IMR-90 (cell line): ENCODE measurements around the gene ZFR. TPM values are rescaled to one million over a fixed set of nuclear protein-coding genes. Genes with fewer than 3 reads are reported as not detected.

Source experiments
- ATAC-seq: fragments of 200-7000 bp; cut with Tn5 transposase; 2 replicates; pipeline ENCODE4 v1.9.1; 2020; ENCODE audit warnings: low read depth, mild to moderate bottlenecking, moderate library complexity
- BruUV-seq: library from RNA; stranded (reverse); fragments of 400-500 nt; replicated peaks from 2 replicates; lab custom pipeline; 2021; lab: Mats Ljungman, UMichigan
- CTCF ChIA-PET: fragments of 300-600 bp; formaldehyde crosslinking; extraction: SDS; loops from one replicate; lab custom pipeline; 2021; ENCODE audit warnings: antibody characterized with exemption; lab: Yijun Ruan, JAX
- POLR2A ChIA-PET: fragments of 300-600 bp; sonication (Branson Sonifier 250); formaldehyde crosslinking; loops from one replicate; lab custom pipeline; 2022; ENCODE audit warnings: antibody characterized with exemption; ENCODE audit not compliant: unreplicated experiment; lab: Charles Lee
- DNase-seq: peaks from one replicate; pipeline ENCODE4 v3.0.0; 2013
- H2AFZ ChIP-seq: replicated peaks from 2 replicates; pipeline ENCODE3; 2013; ENCODE audit warnings: low read length, mild to moderate bottlenecking; ENCODE audit not compliant: poor library complexity
- H2AK5ac ChIP-seq: 2 replicates; pipeline ENCODE4 v1.6.1; 2013; ENCODE audit warnings: low read depth, low read length, inconsistent platforms
- H2AK9ac ChIP-seq: replicated peaks from 2 replicates; pipeline ENCODE3; 2013; ENCODE audit warnings: mild to moderate bottlenecking, low read depth, low read length, moderate library complexity; ENCODE audit not compliant: poor library complexity
- H2BK120ac ChIP-seq: 2 replicates; pipeline ENCODE4 v1.6.1; 2013; ENCODE audit warnings: low read depth, low read length, inconsistent platforms
- H2BK15ac ChIP-seq: 3 replicates; pipeline ENCODE4 v1.6.1; 2013; ENCODE audit warnings: low read depth, low read length, inconsistent platforms
- H2BK20ac ChIP-seq: 2 replicates; pipeline ENCODE4 v1.6.1; 2013; ENCODE audit warnings: low read depth, mild to moderate bottlenecking, inconsistent platforms, low read length, moderate library complexity
- H2BK5ac ChIP-seq: 2 replicates; pipeline ENCODE4 v1.6.1; 2013; ENCODE audit warnings: mild to moderate bottlenecking, low read depth, low read length, inconsistent platforms; ENCODE audit not compliant: poor library complexity, severe bottlenecking
- H3K14ac ChIP-seq: replicated peaks from 2 replicates; pipeline ENCODE4 v1.6.1; 2013; ENCODE audit warnings: low read depth, low read length, inconsistent platforms
- H3K18ac ChIP-seq: 2 replicates; pipeline ENCODE4 v1.6.1; 2013; ENCODE audit warnings: low read depth, low read length, control low read depth
- H3K23ac ChIP-seq: 2 replicates; pipeline ENCODE4 v1.6.1; 2013; ENCODE audit warnings: low read depth, low read length, inconsistent platforms
- H3K27ac ChIP-seq: 2 replicates; pipeline ENCODE4 v1.5.1; 2013; ENCODE audit warnings: mild to moderate bottlenecking, control low read depth, low read length; ENCODE audit not compliant: insufficient read depth
- H3K27me3 ChIP-seq: 2 replicates; pipeline ENCODE4 v1.6.1; 2013; ENCODE audit warnings: low read length; ENCODE audit not compliant: control insufficient read depth, insufficient read depth
- H3K36me3 ChIP-seq: 2 replicates; pipeline ENCODE4 v1.6.1; 2013; ENCODE audit warnings: low read length, mixed read lengths; ENCODE audit not compliant: control insufficient read depth, insufficient read depth
- H3K4ac ChIP-seq: 2 replicates; pipeline ENCODE4 v1.6.1; 2013; ENCODE audit warnings: low read depth, low read length, inconsistent platforms
- H3K4me1 ChIP-seq: 2 replicates; pipeline ENCODE4 v1.6.1; 2013; ENCODE audit warnings: low read length, mixed read lengths; ENCODE audit not compliant: control insufficient read depth, insufficient read depth
- H3K4me2 ChIP-seq: 2 replicates; pipeline ENCODE4 v1.6.1; 2013; ENCODE audit warnings: low read depth, mild to moderate bottlenecking, control low read depth, low read length, moderate library complexity
- H3K4me3 ChIP-seq: 2 replicates; pipeline ENCODE4 v1.5.1; 2013; ENCODE audit warnings: low read depth, mild to moderate bottlenecking, control low read depth, low read length, moderate library complexity; ENCODE audit not compliant: insufficient read depth
- H3K56ac ChIP-seq: 2 replicates; pipeline ENCODE4 v1.6.1; 2013; ENCODE audit warnings: low read length, inconsistent platforms; ENCODE audit not compliant: insufficient read depth; ENCODE audit errors: extremely low read depth
- H3K79me1 ChIP-seq, 2 experiments: 2 replicates each; pipeline ENCODE4 v1.6.1; 2013; ENCODE audit warnings: low read length in 2 of 2, inconsistent platforms in 1 of 2, low read depth in 1 of 2
- H3K9ac ChIP-seq: 2 replicates; pipeline ENCODE4 v1.6.1; 2013; ENCODE audit warnings: low read depth, low read length, control low read depth
- H3K9me1 ChIP-seq: 2 replicates; pipeline ENCODE4 v1.6.1; 2013; ENCODE audit warnings: low read length, inconsistent platforms; ENCODE audit not compliant: insufficient read depth
- H3K9me3 ChIP-seq: 2 replicates; pipeline ENCODE4 v1.6.1; 2013; ENCODE audit warnings: low read length; ENCODE audit not compliant: control insufficient read depth, insufficient read depth
- H4K20me1 ChIP-seq: 2 replicates; pipeline ENCODE4 v1.6.1; 2013; ENCODE audit warnings: low read length, inconsistent platforms; ENCODE audit not compliant: insufficient read depth
- H4K5ac ChIP-seq: 2 replicates; pipeline ENCODE4 v1.6.1; 2013; ENCODE audit warnings: mild to moderate bottlenecking, low read depth, low read length, control low read depth
- H4K8ac ChIP-seq, 2 experiments: 2 replicates each; pipeline ENCODE4 v1.6.1; 2013; ENCODE audit warnings: low read depth in 2 of 2, low read length in 2 of 2, control low read depth in 1 of 2, inconsistent platforms in 1 of 2
- H4K91ac ChIP-seq: 2 replicates; pipeline ENCODE4 v1.6.1; 2013; ENCODE audit warnings: low read depth, low read length, inconsistent platforms; ENCODE audit not compliant: insufficient read depth
- POLR2A ChIP-seq: IDR thresholded peaks from 2 replicates; pipeline ENCODE4 v1.6.1; 2012; ENCODE audit warnings: mild to moderate bottlenecking, low read depth, low read length
- RCOR1 ChIP-seq: IDR thresholded peaks from 2 replicates; pipeline ENCODE4 v1.6.1; 2012; ENCODE audit warnings: mild to moderate bottlenecking, low read length, improper control_type of control experiment; ENCODE audit not compliant: insufficient replicate concordance
- WGBS, 2 experiments: methylation state at CpG; one replicate each; pipeline versions ENCODE4 v1.1.5 to v1.1.7; 2013; ENCODE audit warnings: missing lambda C conversion rate in 2 of 2; ENCODE audit not compliant: insufficient read length in 1 of 2; ENCODE audit errors: extremely low coverage in 2 of 2; 5-methylcytosine and 5-hydroxymethylcytosine counted together
- dilution Hi-C: fragments of 300-500 bp; cut with HindIII; formaldehyde crosslinking; loops from one replicate; pipeline ENCODE4 v1.14.3; 2018; ENCODE audit warnings: low sequenced_read_pairs; ENCODE audit not compliant: unreplicated experiment
- in situ Hi-C: fragments of 300-500 bp; cut with MboI; formaldehyde crosslinking; loops from 3 replicates; pipeline ENCODE4 v1.14.3; 2019; ENCODE audit warnings: low sequenced_read_pairs, inconsistent platforms, mixed read lengths
- intact Hi-C: fragments of 100-400 bp; cut with micrococcal nuclease; formaldehyde crosslinking; loops from 2 replicates; pipeline ENCODE4 v1.10.0; 2022
- polyA plus RNA-seq, 3 experiments: library from polyadenylated mRNA; depleted of rRNA; stranded (reverse); fragments of >200 nt; gene quantifications; 2 replicates each; pipeline ENCODE4 v1.2.3, GENCODE V29; 2012; ENCODE audit warnings: low replicate concordance in 1 of 3
- total RNA-seq: library from RNA; depleted of rRNA; stranded (reverse); fragments of >200 nt; gene quantifications from 2 replicates; pipeline ENCODE4 v1.2.3, GENCODE V29; 2012

Gene ZFR
- total and polyA plus RNA-seq, 2 of the 4 experiments (the other 2 are of a cell fraction), result 30.4 to 81.4 TPM

GRCh38 chr5:32319392-32319791, 125.1 kb downstream of the ZFR start:
- 100% methylated on average over 3 of the region's 7 CpGs; no CpG with 5 or more reads in 1 of the 2 experiments for WGBS, 2 experiments
- POLR2A ChIA-PET, result no interaction called here

More at GRCh38 chr5:32319392-32319791, 125.1 kb downstream of the ZFR start:
- no peaks in the 10 kb centered on the region for H3K79me1 ChIP-seq
- CTCF ChIA-PET, result interaction anchor here (0.6 to 1.1 kb wide), 2 partner anchors 23 to 87 kb away, joined by 3 read pairs; no protein-coding TSS in a partner anchor
- no peak overlapping the region for H2BK120ac ChIP-seq
- H3K9me1 ChIP-seq, result no peaks in the 10 kb centered on the region
- peaks cover 10% of the 10 kb centered on the region for H3K9me3 ChIP-seq
- no peak overlapping the region for H2BK5ac ChIP-seq
- DNase-seq (no peak), ATAC-seq (no peak)
- H3K9ac ChIP-seq, result no peak overlapping the region
- no peak for TF ChIP-seq RCOR1
- no peak for TF ChIP-seq POLR2A
- no peak overlapping the region for H4K5ac ChIP-seq
- H4K91ac ChIP-seq, result no peak overlapping the region
- H3K4ac ChIP-seq, result no peak overlapping the region
- no peak overlapping the region for H2BK20ac ChIP-seq
- intact Hi-C loops, result no loop called here
- in situ Hi-C loops, result no loop called here
- no peak overlapping the region for H3K56ac ChIP-seq
- H3K18ac ChIP-seq, result no peak overlapping the region
- H2AK9ac ChIP-seq, result no peak overlapping the region
- H3K27ac ChIP-seq, result no peak overlapping the region
- H2AFZ ChIP-seq, result no peak overlapping the region
- H3K4me1 ChIP-seq, result no peaks in the 10 kb centered on the region
- dilution Hi-C loops, result no loop called here
- BruUV-seq, result no TSS peak
- no peak overlapping the region for H3K4me2 ChIP-seq
- H3K4me3 ChIP-seq, result no peak overlapping the region
- no peaks in the 10 kb centered on the region for H3K36me3 ChIP-seq
- H2BK15ac ChIP-seq, result no peak overlapping the region
- no peaks in the 10 kb centered on the region for H3K27me3 ChIP-seq
- H4K8ac ChIP-seq, result no peak overlapping the region
- no peaks in the 10 kb centered on the region for H4K20me1 ChIP-seq
- H3K23ac ChIP-seq, result no peak overlapping the region
- no peak overlapping the region for H2AK5ac ChIP-seq
- H3K14ac ChIP-seq, result no peak overlapping the region
